HUDEP-2 (cell line): ENCODE results near the gene TNNT1.
"Not testable (repeated sequence)": the region's sequence is repeated elsewhere in the genome, so short reads cannot be mapped to it uniquely, and the experiment has no call there.

Source experiments
- DNase-seq, 76 experiments: peaks; one replicate each; lab custom pipeline; 2025; ENCODE audit not compliant: unreplicated experiment in 76 of 76; lab: John Stamatoyannopoulos, UW

Gene TNNT1

DNA sequence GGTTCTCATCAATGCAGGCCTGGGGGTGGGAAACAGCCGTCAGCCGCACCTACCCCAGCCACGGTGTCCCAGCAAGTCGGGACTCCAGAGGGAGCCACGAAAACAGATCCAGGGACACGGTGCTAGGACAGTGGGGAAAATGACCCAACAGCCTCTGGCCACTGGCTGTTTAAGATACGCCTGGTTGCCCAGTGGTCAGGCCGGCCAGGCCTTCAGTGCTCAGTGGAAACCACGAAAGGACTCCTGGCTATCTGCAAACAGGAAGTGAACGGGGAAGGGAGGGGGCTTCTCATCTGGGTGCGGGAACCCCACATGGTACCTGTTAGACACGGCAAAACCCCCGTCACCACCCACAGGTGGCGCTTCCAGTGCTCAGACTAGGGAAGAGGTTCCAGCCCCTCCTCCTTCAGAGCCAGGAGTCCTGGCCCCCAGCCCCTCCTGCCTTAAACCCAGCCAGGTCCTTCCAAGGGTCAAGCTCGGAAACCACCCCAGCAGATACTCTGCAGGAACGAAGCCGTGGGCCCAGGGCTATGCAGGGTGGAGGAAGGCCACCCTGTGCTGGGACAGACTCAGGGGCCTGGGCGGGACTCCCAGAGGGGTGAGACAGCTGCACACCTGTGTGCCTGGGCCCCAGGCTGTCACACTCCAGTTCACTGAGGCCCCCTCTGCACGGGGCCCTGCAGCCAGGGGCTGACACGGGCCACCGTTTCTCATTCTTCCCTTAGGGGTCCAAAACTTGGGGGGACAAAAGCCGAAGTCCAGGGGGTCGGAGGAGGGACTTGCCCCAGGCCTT, 36.0 kb downstream of the TNNT1 start:
- no peak for DNase-seq

- no peak for DNase-seq
Measured at GRCh38 chr19:55112246-55112776, 36.7 kb downstream of the TNNT1 start.

- DNase-seq, result no peak
Measured at GRCh38 chr19:55111238-55111831, 37.7 kb downstream of the TNNT1 start.

GRCh38 chr19:55109527-55110291, 39.3 kb downstream of the TNNT1 start:
- DNase-seq, result no peak

GRCh38 chr19:55107252-55107651, 41.8 kb downstream of the TNNT1 start:
- not testable (repeated sequence) for DNase-seq

GRCh38 chr19:55106591-55106990, 42.4 kb downstream of the TNNT1 start:
- DNase-seq, result no peak

GRCh38 chr19:55105237-55105636, 43.8 kb downstream of the TNNT1 start:
- peak in 1 of 76 experiments; percentile 11 for DNase-seq

- DNase-seq, result no peak
Measured at GRCh38 chr19:55103190-55103589, 45.8 kb downstream of the TNNT1 start.

DNA sequence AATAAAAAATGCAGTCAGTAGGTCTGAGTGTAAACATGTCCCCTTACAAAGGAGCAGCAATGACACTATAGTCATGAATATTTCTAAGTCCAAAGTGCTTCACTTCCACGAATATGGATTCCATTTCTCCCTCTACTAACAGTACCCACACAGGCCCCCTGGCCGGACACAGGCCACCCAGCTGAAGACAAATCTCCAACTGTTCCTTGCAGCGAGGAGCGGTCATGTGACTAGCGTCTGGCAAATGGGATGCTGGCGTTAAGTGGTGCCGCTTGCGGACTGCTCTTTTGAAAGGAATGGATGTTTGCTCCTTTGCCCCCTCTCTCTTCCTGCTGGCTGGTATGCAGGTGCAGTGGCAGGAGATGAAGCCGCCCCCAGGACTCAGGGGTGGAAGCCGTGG, 47.7 kb downstream of the TNNT1 start:
- DNase-seq, result no peak

GRCh38 chr19:55099557-55100506, 49.2 kb downstream of the TNNT1 start:
- peak in 3 of 76 experiments; percentile 9 to 31 (median 20) for DNase-seq

GRCh38 chr19:55098716-55099556, 50.1 kb downstream of the TNNT1 start:
- DNase-seq, result no peak

DNA sequence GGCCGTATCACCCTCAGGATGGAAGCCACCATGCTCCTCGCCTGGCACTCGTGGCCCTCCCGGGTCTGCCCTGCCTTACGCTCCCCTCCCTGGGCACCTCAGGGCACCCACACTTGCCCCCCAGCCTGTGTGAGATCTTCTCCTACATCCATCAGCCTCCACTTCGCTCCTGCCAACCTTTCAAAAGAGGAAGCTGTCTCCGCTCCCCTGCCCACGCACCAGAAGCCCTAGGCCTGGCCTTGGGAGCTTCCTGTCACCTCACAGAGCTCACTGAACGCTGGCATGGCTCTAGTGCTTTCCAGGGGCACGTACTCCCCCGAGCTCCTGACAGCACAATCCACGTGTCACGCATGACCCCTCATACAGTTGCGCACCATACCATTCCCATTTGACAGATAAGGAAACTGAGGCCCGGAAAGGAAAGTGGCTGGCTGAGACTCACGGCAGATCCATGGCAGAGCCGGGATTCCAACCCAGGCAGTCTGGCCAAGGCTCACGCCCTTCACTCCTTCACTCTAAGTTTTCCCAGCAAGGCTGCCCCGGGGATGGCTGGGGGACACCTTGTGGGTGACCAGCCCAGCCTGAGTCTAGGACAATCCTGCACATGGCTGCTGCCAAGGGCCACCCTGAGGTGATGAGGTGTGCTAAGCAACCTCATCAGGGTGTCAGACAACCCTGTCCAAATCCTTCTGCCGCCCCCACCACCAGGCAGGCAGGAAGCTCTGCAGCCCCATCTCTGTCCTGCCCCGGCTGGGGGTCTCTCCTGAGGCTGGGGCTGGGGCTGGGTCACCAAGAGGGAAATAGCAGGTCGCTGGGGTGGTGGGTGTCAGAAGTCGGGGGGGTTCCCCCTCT, 50.9 kb downstream of the TNNT1 start:
- DNase-seq, result peak in 2 of 76 experiments; percentile 25 to 50

DNA sequence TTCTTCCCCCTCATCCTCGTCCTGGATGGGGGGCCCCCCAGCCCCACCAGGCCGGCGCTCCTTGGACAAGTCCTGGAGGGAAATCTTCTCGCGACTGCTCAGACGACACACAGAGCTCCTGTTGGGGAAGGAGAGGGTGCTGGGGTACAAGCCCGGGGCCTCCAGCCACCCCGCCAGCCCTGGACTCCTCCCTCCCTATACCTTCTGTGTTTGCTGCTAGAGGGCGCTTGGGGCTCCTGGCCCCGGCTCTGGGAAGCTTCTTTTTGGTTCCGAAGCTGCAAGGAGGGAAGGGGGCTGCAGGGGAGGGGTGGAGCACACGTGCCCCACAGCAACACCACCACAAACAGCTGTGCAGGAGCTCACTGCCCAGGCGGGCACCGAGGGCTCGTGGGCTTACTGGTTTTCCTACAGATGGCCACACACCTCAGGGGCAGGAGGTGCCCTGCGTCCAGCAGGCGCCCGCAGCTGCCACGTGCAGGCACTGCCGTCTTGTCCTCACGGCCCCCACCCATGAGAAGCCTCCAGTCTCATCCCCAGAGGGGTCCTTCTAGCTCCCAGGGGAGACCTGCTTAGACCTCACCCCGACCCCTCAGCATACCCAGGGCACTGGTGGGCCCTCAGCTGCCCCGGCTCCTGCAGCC, 52.8 kb downstream of the TNNT1 start:
- DNase-seq, result no peak

- no peak for DNase-seq
Measured at GRCh38 chr19:55095260-55096060, 53.5 kb downstream of the TNNT1 start.

- no peak for DNase-seq
Measured at GRCh38 chr19:55094456-55095259, 54.3 kb downstream of the TNNT1 start.
